AG04449 (cell line): ENCODE data around the gene RBMS3.
A peak's percentile ranks its signal among the peaks of the same experiment; 100 is the strongest.

Experiments used
- CTCF ChIA-PET: fragments of 350-600 bp; formaldehyde crosslinking; extraction: SDS; loops from one replicate; lab custom pipeline; 2021; ENCODE audit warnings: antibody characterized with exemption; lab: Yijun Ruan, JAX
- POLR2A ChIA-PET: fragments of 400-600, 350-600 bp; formaldehyde crosslinking; extraction: SDS; loops from one replicate; lab custom pipeline; 2020; ENCODE audit warnings: antibody characterized with exemption, inconsistent platforms; lab: Yijun Ruan, JAX
- DNase-seq: peaks from one replicate; pipeline ENCODE4 v3.0.0-alpha.2; 2010; ENCODE audit warnings: low read depth, low spot score
- H3K4me3 ChIP-seq: 2 replicates; pipeline ENCODE4 v1.5.1; 2011; ENCODE audit warnings: low read depth, mild to moderate bottlenecking, control low read depth, low read length
- CTCF ChIP-seq: IDR thresholded peaks from one replicate; pipeline ENCODE4 v1.5.1; 2011; ENCODE audit warnings: mild to moderate bottlenecking, moderate library complexity, low read length, control low read depth, inconsistent platforms; ENCODE audit not compliant: insufficient read depth; ENCODE audit errors: missing control alignments

The RBMS3 gene

GRCh38 chr3:29868543-29869101 lies 587.8 kb downstream of the RBMS3 start:
- POLR2A ChIA-PET = no interaction called here
- TF ChIP-seq CTCF = no peak
- CTCF ChIA-PET = no interaction called here
- H3K4me3 ChIP-seq = no peak overlapping the region
- no peak for DNase-seq

GRCh38 chr3:29870136-29870535 lies 589.3 kb downstream of the RBMS3 start:
- no peak for DNase-seq
- ChIA-PET POLR2A (no interaction called here), CTCF (interaction anchor here (1.3 kb wide), 1 partner anchor 11 kb away, joined by 3 read pairs; no protein-coding TSS in a partner anchor)
- no peak for TF ChIP-seq CTCF
- H3K4me3 ChIP-seq = no peak overlapping the region

- CTCF ChIA-PET = no interaction called here
- DNase-seq = no peak
- TF ChIP-seq CTCF = no peak
- no peak overlapping the region for H3K4me3 ChIP-seq
- POLR2A ChIA-PET = no interaction called here
Observed at GRCh38 chr3:29871087-29871486, 590.2 kb downstream of the RBMS3 start.

GRCh38 chr3:29880809-29881208 lies 599.9 kb downstream of the RBMS3 start:
- CTCF ChIA-PET = no interaction called here
- DNase-seq = no peak
- POLR2A ChIA-PET = no interaction called here
- no peak overlapping the region for H3K4me3 ChIP-seq
- no peak for TF ChIP-seq CTCF

GRCh38 chr3:29887451-29887850 lies 606.6 kb downstream of the RBMS3 start:
- ChIA-PET POLR2A (no interaction called here), CTCF (no interaction called here)
- peak; percentile 21 for DNase-seq
- TF ChIP-seq CTCF = no peak
- no peak overlapping the region for H3K4me3 ChIP-seq

GRCh38 chr3:29889215-29889614 lies 608.3 kb downstream of the RBMS3 start:
- TF ChIP-seq CTCF = no peak
- ChIA-PET POLR2A (no interaction called here), CTCF (no interaction called here)
- no peak overlapping the region for H3K4me3 ChIP-seq
- DNase-seq = no peak
